ENCODE results near the gene CEP164. TPM values are rescaled to one million over a fixed set of nuclear protein-coding genes. Genes with fewer than 3 reads are reported as not detected.

The CEP164 gene
- total RNA-seq, 1 experiment from 2014 or later: 21.0 TPM

- Mint-ChIP-seq H3K27ac (no peak overlapping the region), H3K36me3 (peaks cover 41% of the 10 kb centered on the region), H3K4me1 (peaks cover 17% of the 10 kb centered on the region), H3K27me3 (ENCODE audit: low read depth) (peaks cover 5% of the 10 kb centered on the region; the same call in 1 of the 2 replicates), H3K4me3 (no peak overlapping the region), H3K9me3 (peaks cover 16% of the 10 kb centered on the region)
- ChIA-PET CTCF (interaction anchor here (10.4 kb wide), 1 partner anchor 16 kb away, joined by 103 read pairs; no protein-coding TSS in a partner anchor), POLR2A (no interaction called here)
- DNase-seq (ENCODE audit: low spot score): no peak
- no peak for ATAC-seq
- no peak for TF ChIP-seq CREB1 (CRISPR knock-in tag; IDR thresholded peaks at IDR 0.05)
- no peak for TF ChIP-seq ZSCAN18 (CRISPR knock-in tag; IDR thresholded peaks at IDR 0.05)
- no peak for TF ChIP-seq ZNF138 (CRISPR knock-in tag; conservative IDR thresholded peaks at IDR 0.05)
- TF ChIP-seq ZNF532 (CRISPR knock-in tag; IDR thresholded peaks at IDR 0.05; ENCODE audit: borderline replicate concordance): no peak
- no peak for TF ChIP-seq JAZF1 (CRISPR knock-in tag; IDR thresholded peaks at IDR 0.05)
Observed at GRCh38 chr11:117409511-117409910, 81.9 kb downstream of the CEP164 start.

GRCh38 chr11:117410238-117410637 lies 82.6 kb downstream of the CEP164 start:
- H3K27me3 Mint-ChIP-seq (ENCODE audit: low read depth): peaks cover 5% of the 10 kb centered on the region; the same call in 1 of the 2 replicates
- peaks cover 34% of the 10 kb centered on the region for H3K36me3 Mint-ChIP-seq
- DNase-seq (ENCODE audit: low spot score) (no peak), ATAC-seq (no peak)
- H3K4me1 Mint-ChIP-seq: peaks cover 17% of the 10 kb centered on the region
- CTCF ChIA-PET: interaction anchor here (0.9 to 10.4 kb wide), 2 partner anchors 15 to 44 kb away, joined by 3 to 103 read pairs; no protein-coding TSS in a partner anchor
- H3K27ac Mint-ChIP-seq: no peak overlapping the region
- no peak for TF ChIP-seq ZBTB43 (CRISPR knock-in tag; IDR thresholded peaks at IDR 0.05)
- TF ChIP-seq GABPB1 (CRISPR knock-in tag; IDR thresholded peaks at IDR 0.05): no peak
- TF ChIP-seq ZNF396 (CRISPR knock-in tag; IDR thresholded peaks at IDR 0.05; ENCODE audit: borderline replicate concordance): no peak
- TF ChIP-seq AR (CRISPR knock-in tag; IDR thresholded peaks at IDR 0.05): no peak
- TF ChIP-seq TP53 (CRISPR knock-in tag; IDR thresholded peaks at IDR 0.05): no peak
- no peak for TF ChIP-seq NFATC4 (CRISPR knock-in tag; IDR thresholded peaks at IDR 0.05)
- TF ChIP-seq RORB (CRISPR knock-in tag; IDR thresholded peaks at IDR 0.05): no peak
- TF ChIP-seq KAT7 (CRISPR knock-in tag; IDR thresholded peaks at IDR 0.05; ENCODE audit: borderline replicate concordance): no peak
- no peak for TF ChIP-seq ZMAT4 (CRISPR knock-in tag; IDR thresholded peaks at IDR 0.05)
- TF ChIP-seq CREB1 (CRISPR knock-in tag; IDR thresholded peaks at IDR 0.05): no peak
- TF ChIP-seq GRHL2 (CRISPR knock-in tag; IDR thresholded peaks at IDR 0.05; ENCODE audit: insufficient replicate concordance, severe bottlenecking): no peak
- TF ChIP-seq MAX (CRISPR knock-in tag; IDR thresholded peaks at IDR 0.05): no peak
- TF ChIP-seq SOX15 (CRISPR knock-in tag; IDR thresholded peaks at IDR 0.05): no peak
- no peak for TF ChIP-seq ATF6 (CRISPR knock-in tag; IDR thresholded peaks at IDR 0.05)
- no peak for TF ChIP-seq CBFB (CRISPR knock-in tag; IDR thresholded peaks at IDR 0.05; ENCODE audit: low read depth)
- H3K9me3 Mint-ChIP-seq: peaks cover 14% of the 10 kb centered on the region
- H3K4me3 Mint-ChIP-seq: no peak overlapping the region
- POLR2A ChIA-PET: no interaction called here
